HepG2 (cell line): ENCODE results near the gene EIF6. TPM values are rescaled to one million over a fixed set of nuclear protein-coding genes. Genes with fewer than 3 reads are reported as not detected.

Experiments used
- AGO2 ChIP-seq: fragments of 200-400 bp; formaldehyde crosslinking; optimal IDR thresholded peaks from 2 replicates; pipeline ENCODE3; 2017; ENCODE audit warnings: mild to moderate bottlenecking, low read depth, low read length, moderate library complexity
- EED ChIP-seq: sonication (generic); formaldehyde crosslinking; IDR thresholded peaks from 2 replicates; pipeline ENCODE4 v1.5.0; 2020; ENCODE audit warnings: mild to moderate bottlenecking, missing genetic modification reagents
- FOSL1 ChIP-seq: sonication (generic); formaldehyde crosslinking; IDR thresholded peaks from 2 replicates; pipeline ENCODE4 v1.9.0; 2021; ENCODE audit warnings: missing genetic modification reagents, borderline replicate concordance
- MED8 ChIP-seq: sonication (generic); formaldehyde crosslinking; IDR thresholded peaks from 2 replicates; pipeline ENCODE4 v1.8.1; 2023; ENCODE audit warnings: mild to moderate bottlenecking, missing genetic modification reagents; ENCODE audit not compliant: insufficient replicate concordance
- MEF2D ChIP-seq: sonication (generic); formaldehyde crosslinking; IDR thresholded peaks from 2 replicates; pipeline ENCODE4 v1.5.1; 2020; ENCODE audit warnings: mild to moderate bottlenecking, missing genetic modification reagents
- POLR2A ChIP-seq, 2 experiments: IDR thresholded peaks; 2 replicates each; pipeline ENCODE4 v1.6.1; 2011; ENCODE audit warnings: low read depth in 2 of 2, low read length in 2 of 2, mild to moderate bottlenecking in 1 of 2, moderate library complexity in 1 of 2; ENCODE audit not compliant: insufficient read depth in 1 of 2
- ZMYM3 ChIP-seq: sonication (generic); formaldehyde crosslinking; IDR thresholded peaks from 2 replicates; pipeline ENCODE4 v1.5.1; 2020; ENCODE audit warnings: mild to moderate bottlenecking, missing genetic modification reagents
- ZNF180 ChIP-seq: sonication (generic); formaldehyde crosslinking; IDR thresholded peaks from 2 replicates; pipeline ENCODE4 v1.4.0; 2020; ENCODE audit warnings: low read depth, missing genetic modification reagents, borderline replicate concordance
- ZNF205 ChIP-seq: IDR thresholded peaks from 2 replicates; pipeline ENCODE4 v1.6.1; 2018; ENCODE audit warnings: missing biosample characterization, missing genetic modification reagents
- ZNF260 ChIP-seq: sonication (generic); formaldehyde crosslinking; IDR thresholded peaks from 2 replicates; pipeline ENCODE4 v1.4.0; 2020; ENCODE audit warnings: missing genetic modification reagents, low read depth, mild to moderate bottlenecking, borderline replicate concordance
- ZNF484 ChIP-seq: sonication (generic); formaldehyde crosslinking; IDR thresholded peaks from 2 replicates; pipeline ENCODE4 v1.5.1; 2020; ENCODE audit warnings: mild to moderate bottlenecking, low read depth, missing genetic modification reagents, borderline replicate concordance
- ZNF605 ChIP-seq: sonication (generic); formaldehyde crosslinking; IDR thresholded peaks from 2 replicates; pipeline ENCODE4 v1.8.0; 2022; ENCODE audit warnings: mild to moderate bottlenecking, missing genetic modification reagents
- ZNF761 ChIP-seq: sonication (generic); formaldehyde crosslinking; conservative IDR thresholded peaks from 2 replicates; pipeline ENCODE4 v1.4.0; 2020; ENCODE audit warnings: mild to moderate bottlenecking, missing genetic modification reagents
- ZSCAN21 ChIP-seq: sonication (generic); formaldehyde crosslinking; IDR thresholded peaks from 2 replicates; pipeline ENCODE4 v1.8.0; 2022; ENCODE audit warnings: mild to moderate bottlenecking, missing genetic modification reagents, moderate library complexity, borderline replicate concordance
- ZSCAN30 ChIP-seq: sonication (generic); formaldehyde crosslinking; IDR thresholded peaks from 2 replicates; pipeline ENCODE4 v1.5.0; 2020; ENCODE audit warnings: mild to moderate bottlenecking, missing genetic modification reagents
- polyA plus RNA-seq, 8 experiments: library from polyadenylated mRNA; depleted of rRNA in 3 of 8; stranded (reverse) in 7 of 8; unstranded in 1 of 8; fragments of >200 nt; fragmentation: Illumina TruSeq in 4 of 8; extraction: Trizol in 4 of 8; gene quantifications; 2 replicates each; pipeline versions ENCODE4 v1.2.1 to v1.2.3, GENCODE V29; 2011 to 2016; ENCODE audit warnings: low read depth in 4 of 8, missing spikeins in 1 of 8, mixed read lengths in 1 of 8; ENCODE audit not compliant: insufficient read depth in 1 of 8
- total RNA-seq, 5 experiments: library from RNA; depleted of rRNA; stranded (reverse); fragments of >200 nt; fragmentation: Illumina TruSeq; extraction: Trizol; gene quantifications; 2 replicates each; pipeline ENCODE4 v1.2.3, GENCODE V29; 2016; ENCODE audit warnings: low read depth in 1 of 5
- TF ChIP-seq, protein P1 (sequence below): sonication (generic); formaldehyde crosslinking; IDR thresholded peaks from 2 replicates; pipeline ENCODE4 v1.4.0; 2020; ENCODE audit warnings: missing genetic modification reagents, borderline replicate concordance
- TF ChIP-seq, protein P2 (sequence below): sonication (generic); formaldehyde crosslinking; IDR thresholded peaks from 2 replicates; pipeline ENCODE4 v1.5.0; 2020; ENCODE audit warnings: missing genetic modification reagents
- TF ChIP-seq, protein P3 (sequence below): sonication (generic); formaldehyde crosslinking; IDR thresholded peaks from 2 replicates; pipeline ENCODE4 v1.5.1; 2020; ENCODE audit warnings: mild to moderate bottlenecking, missing genetic modification reagents, moderate library complexity
- TF ChIP-seq, protein P4 (sequence below): sonication (generic); formaldehyde crosslinking; conservative IDR thresholded peaks from 2 replicates; pipeline ENCODE4 v1.8.1; 2023; ENCODE audit warnings: missing genetic modification reagents
- TF ChIP-seq, protein P5 (sequence below): IDR thresholded peaks from 2 replicates; pipeline ENCODE4 v1.6.1; 2016; ENCODE audit warnings: low read depth, control low read depth

Gene EIF6
- total and polyA plus RNA-seq, 2 of the 13 experiments (the other 11 are each of a cell fraction or from before 2014, with no cell fraction given) = 462 to 466 TPM

DNA sequence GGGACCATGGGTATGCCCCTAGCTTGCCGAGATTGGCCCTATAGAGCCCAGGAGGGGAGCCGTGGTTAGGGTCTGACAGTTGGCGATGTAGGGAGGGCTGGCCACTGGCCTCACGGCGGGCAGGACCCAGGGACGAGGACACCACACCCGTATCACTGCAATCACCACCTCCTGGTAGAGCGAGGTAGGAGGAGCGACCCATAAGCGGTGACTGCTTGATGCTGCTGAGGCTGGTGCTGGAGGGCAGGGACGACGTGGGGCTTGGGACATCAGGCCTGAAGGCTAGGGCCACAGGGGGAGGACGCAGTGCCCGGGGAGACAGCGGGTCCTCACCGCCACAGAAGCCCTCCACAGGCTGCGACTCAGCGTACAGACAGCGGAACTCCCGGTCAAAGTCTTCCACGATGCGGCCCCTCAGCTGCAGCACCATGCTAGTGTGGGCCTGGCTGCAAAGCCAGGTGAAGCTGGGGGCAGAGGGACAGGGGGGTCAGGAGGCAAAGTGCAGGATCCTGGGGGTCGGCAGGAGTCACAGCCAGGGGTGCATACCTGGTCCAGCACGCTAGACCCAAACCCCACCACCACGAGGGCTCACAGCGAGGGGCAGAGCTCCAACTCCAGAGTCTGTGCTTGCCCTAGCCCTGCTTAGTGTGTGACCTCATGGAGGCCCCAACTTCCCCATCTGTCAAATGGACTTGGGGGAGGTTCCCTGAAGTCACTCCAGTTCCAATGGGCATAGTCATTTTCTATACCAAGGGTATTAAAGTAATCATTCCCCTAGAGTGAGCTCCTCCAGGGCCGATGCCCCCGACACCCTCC lies 3.1 kb upstream of the EIF6 start (continued):
- TF ChIP-seq FOSL1 (CRISPR knock-in tag) (no peak), EED (CRISPR knock-in tag) (0 out of 2 replicates have a peak, but pooled peaks have one; percentile 7), ZNF180 (CRISPR knock-in tag) (no peak), ZMYM3 (CRISPR knock-in tag) (no peak), POLR2A (IDR thresholded peaks at IDR 0.05; ENCODE audit: insufficient read depth in 1 of 2, low read depth in 2 of 2, low read length in 2 of 2) (no peak), ZNF205 (CRISPR knock-in tag) (no peak), AGO2 (no peak), ZNF761 (CRISPR knock-in tag) (0 out of 2 replicates have a peak, but pooled peaks have one; percentile 61), ZNF484 (CRISPR knock-in tag) (no peak), ZNF260 (CRISPR knock-in tag) (no peak), ZSCAN21 (CRISPR knock-in tag) (0 out of 2 replicates have a peak, but pooled peaks have one; percentile 68), ZSCAN30 (no peak), MED8 (CRISPR knock-in tag) (no peak), ZNF605 (CRISPR knock-in tag) (no peak), MEF2D (no peak)
- TF ChIP-seq, protein P1, sequence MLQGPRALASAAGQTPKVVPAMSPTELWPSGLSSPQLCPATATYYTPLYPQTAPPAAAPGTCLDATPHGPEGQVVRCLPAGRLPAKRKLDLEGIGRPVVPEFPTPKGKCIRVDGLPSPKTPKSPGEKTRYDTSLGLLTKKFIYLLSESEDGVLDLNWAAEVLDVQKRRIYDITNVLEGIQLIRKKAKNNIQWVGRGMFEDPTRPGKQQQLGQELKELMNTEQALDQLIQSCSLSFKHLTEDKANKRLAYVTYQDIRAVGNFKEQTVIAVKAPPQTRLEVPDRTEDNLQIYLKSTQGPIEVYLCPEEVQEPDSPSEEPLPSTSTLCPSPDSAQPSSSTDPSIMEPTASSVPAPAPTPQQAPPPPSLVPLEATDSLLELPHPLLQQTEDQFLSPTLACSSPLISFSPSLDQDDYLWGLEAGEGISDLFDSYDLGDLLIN (CRISPR knock-in tag) = no peak
- TF ChIP-seq, protein P2, sequence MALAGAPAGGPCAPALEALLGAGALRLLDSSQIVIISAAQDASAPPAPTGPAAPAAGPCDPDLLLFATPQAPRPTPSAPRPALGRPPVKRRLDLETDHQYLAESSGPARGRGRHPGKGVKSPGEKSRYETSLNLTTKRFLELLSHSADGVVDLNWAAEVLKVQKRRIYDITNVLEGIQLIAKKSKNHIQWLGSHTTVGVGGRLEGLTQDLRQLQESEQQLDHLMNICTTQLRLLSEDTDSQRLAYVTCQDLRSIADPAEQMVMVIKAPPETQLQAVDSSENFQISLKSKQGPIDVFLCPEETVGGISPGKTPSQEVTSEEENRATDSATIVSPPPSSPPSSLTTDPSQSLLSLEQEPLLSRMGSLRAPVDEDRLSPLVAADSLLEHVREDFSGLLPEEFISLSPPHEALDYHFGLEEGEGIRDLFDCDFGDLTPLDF (CRISPR knock-in tag) = no peak
- TF ChIP-seq, protein P3, sequence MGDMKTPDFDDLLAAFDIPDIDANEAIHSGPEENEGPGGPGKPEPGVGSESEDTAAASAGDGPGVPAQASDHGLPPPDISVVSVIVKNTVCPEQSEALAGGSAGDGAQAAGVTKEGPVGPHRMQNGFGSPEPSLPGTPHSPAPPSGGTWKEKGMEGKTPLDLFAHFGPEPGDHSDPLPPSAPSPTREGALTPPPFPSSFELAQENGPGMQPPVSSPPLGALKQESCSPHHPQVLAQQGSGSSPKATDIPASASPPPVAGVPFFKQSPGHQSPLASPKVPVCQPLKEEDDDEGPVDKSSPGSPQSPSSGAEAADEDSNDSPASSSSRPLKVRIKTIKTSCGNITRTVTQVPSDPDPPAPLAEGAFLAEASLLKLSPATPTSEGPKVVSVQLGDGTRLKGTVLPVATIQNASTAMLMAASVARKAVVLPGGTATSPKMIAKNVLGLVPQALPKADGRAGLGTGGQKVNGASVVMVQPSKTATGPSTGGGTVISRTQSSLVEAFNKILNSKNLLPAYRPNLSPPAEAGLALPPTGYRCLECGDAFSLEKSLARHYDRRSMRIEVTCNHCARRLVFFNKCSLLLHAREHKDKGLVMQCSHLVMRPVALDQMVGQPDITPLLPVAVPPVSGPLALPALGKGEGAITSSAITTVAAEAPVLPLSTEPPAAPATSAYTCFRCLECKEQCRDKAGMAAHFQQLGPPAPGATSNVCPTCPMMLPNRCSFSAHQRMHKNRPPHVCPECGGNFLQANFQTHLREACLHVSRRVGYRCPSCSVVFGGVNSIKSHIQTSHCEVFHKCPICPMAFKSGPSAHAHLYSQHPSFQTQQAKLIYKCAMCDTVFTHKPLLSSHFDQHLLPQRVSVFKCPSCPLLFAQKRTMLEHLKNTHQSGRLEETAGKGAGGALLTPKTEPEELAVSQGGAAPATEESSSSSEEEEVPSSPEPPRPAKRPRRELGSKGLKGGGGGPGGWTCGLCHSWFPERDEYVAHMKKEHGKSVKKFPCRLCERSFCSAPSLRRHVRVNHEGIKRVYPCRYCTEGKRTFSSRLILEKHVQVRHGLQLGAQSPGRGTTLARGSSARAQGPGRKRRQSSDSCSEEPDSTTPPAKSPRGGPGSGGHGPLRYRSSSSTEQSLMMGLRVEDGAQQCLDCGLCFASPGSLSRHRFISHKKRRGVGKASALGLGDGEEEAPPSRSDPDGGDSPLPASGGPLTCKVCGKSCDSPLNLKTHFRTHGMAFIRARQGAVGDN (CRISPR knock-in tag) = peak; percentile 72
- TF ChIP-seq, protein P4, sequence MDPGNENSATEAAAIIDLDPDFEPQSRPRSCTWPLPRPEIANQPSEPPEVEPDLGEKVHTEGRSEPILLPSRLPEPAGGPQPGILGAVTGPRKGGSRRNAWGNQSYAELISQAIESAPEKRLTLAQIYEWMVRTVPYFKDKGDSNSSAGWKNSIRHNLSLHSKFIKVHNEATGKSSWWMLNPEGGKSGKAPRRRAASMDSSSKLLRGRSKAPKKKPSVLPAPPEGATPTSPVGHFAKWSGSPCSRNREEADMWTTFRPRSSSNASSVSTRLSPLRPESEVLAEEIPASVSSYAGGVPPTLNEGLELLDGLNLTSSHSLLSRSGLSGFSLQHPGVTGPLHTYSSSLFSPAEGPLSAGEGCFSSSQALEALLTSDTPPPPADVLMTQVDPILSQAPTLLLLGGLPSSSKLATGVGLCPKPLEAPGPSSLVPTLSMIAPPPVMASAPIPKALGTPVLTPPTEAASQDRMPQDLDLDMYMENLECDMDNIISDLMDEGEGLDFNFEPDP (CRISPR knock-in tag) = no peak
- TF ChIP-seq, protein P5, sequence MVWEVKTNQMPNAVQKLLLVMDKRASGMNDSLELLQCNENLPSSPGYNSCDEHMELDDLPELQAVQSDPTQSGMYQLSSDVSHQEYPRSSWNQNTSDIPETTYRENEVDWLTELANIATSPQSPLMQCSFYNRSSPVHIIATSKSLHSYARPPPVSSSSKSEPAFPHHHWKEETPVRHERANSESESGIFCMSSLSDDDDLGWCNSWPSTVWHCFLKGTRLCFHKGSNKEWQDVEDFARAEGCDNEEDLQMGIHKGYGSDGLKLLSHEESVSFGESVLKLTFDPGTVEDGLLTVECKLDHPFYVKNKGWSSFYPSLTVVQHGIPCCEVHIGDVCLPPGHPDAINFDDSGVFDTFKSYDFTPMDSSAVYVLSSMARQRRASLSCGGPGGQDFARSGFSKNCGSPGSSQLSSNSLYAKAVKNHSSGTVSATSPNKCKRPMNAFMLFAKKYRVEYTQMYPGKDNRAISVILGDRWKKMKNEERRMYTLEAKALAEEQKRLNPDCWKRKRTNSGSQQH (CRISPR knock-in tag) = peak; percentile 73; the same call in 1 of the 2 replicates
